Measurements from ENCODE around the gene ASPHD2.

ASPHD2 gene

GRCh38 chr22:26464312-26464711, 35.3 kb downstream of the ASPHD2 start:
- Histone ChIP-seq H3K27me3 (ENCODE audit: control insufficient read depth in 3 of 3, insufficient read depth in 3 of 3, low read depth in 1 of 3, low read length in 3 of 3) (no peaks in the 10 kb centered on the region), H4K91ac (ENCODE audit: low read depth, low read length, poor library complexity) (no peak overlapping the region), H3K9me3 (replicated peaks in 1 of 2; ENCODE audit: control insufficient read depth in 2 of 2, insufficient read depth in 1 of 2, low read depth in 1 of 2, low read length in 2 of 2) (no peaks in the 10 kb centered on the region), H3K14ac (ENCODE audit: low read length) (no peak overlapping the region), H3K4ac (ENCODE audit: low read length) (no peak overlapping the region), H2AK5ac (ENCODE audit: low read depth, low read length) (no peak overlapping the region), H2BK120ac (ENCODE audit: low read depth, low read length) (no peak overlapping the region), H2BK12ac (ENCODE audit: low read length) (no peak overlapping the region), H3K4me1 (ENCODE audit: control insufficient read depth in 2 of 2, insufficient read depth in 1 of 2, low read depth in 1 of 2, low read length in 2 of 2) (peaks cover 5 to 14% of the 10 kb centered on the region in 2 donors), H3K4me3 (ENCODE audit: low read length in 2 of 2) (no peak overlapping the region), H3K4me2 (ENCODE audit: insufficient read depth, low read length, poor library complexity, severe bottlenecking) (no peak overlapping the region), H3K23ac (ENCODE audit: low read depth, low read length, poor library complexity) (no peak overlapping the region), H3K18ac (ENCODE audit: low read length) (no peak overlapping the region), H3K36me3 (replicated peaks in 1 of 2; ENCODE audit: control insufficient read depth in 2 of 2, insufficient read depth in 2 of 2, low read length in 2 of 2) (peaks cover 37 to 98% of the 10 kb centered on the region in 2 donors), H3K79me1 (ENCODE audit: low read depth, low read length) (no peaks in the 10 kb centered on the region), H2AFZ (ENCODE audit: low read length) (no peak overlapping the region), H3K9ac (ENCODE audit: low read depth, low read length, poor library complexity) (no peak overlapping the region), H4K8ac (ENCODE audit: low read depth, low read length) (no peak overlapping the region), H2BK5ac (ENCODE audit: low read length) (no peak overlapping the region), H2BK15ac (ENCODE audit: low read length) (no peak overlapping the region), H3K27ac (replicated peaks; ENCODE audit: low read length) (no peak overlapping the region)
- WGBS, 2 donors (ENCODE audit: extremely low coverage in 2 of 2, insufficient read length in 2 of 2, insufficient replicate concordance in 1 of 2): no CpG with 5 or more reads among the region's 7 CpGs
- no peak for DNase-seq (ENCODE audit: low spot score)

GRCh38 chr22:26466196-26466595, 37.1 kb downstream of the ASPHD2 start:
- no peak overlapping the region for H2AFZ ChIP-seq (ENCODE audit: low read length)
- no peak overlapping the region for H3K27ac ChIP-seq (replicated peaks; ENCODE audit: low read length)
- no peak overlapping the region for H2BK120ac ChIP-seq (ENCODE audit: low read depth, low read length)
- no peaks in the 10 kb centered on the region for H3K27me3 ChIP-seq (ENCODE audit: control insufficient read depth in 3 of 3, insufficient read depth in 3 of 3, low read depth in 1 of 3, low read length in 3 of 3)
- H2BK15ac ChIP-seq (ENCODE audit: low read length): no peak overlapping the region
- no peak overlapping the region for H3K14ac ChIP-seq (ENCODE audit: low read length)
- no peak overlapping the region for H3K4ac ChIP-seq (ENCODE audit: low read length)
- no peak overlapping the region for H4K91ac ChIP-seq (ENCODE audit: low read depth, low read length, poor library complexity)
- H3K36me3 ChIP-seq (replicated peaks in 1 of 2; ENCODE audit: control insufficient read depth in 2 of 2, insufficient read depth in 2 of 2, low read length in 2 of 2): peaks cover 45 to 99% of the 10 kb centered on the region in 2 donors
- H3K4me2 ChIP-seq (ENCODE audit: insufficient read depth, low read length, poor library complexity, severe bottlenecking): no peak overlapping the region
- H2BK5ac ChIP-seq (ENCODE audit: low read length): no peak overlapping the region
- no peak overlapping the region for H2BK12ac ChIP-seq (ENCODE audit: low read length)
- H3K4me1 ChIP-seq (ENCODE audit: control insufficient read depth in 2 of 2, insufficient read depth in 1 of 2, low read depth in 1 of 2, low read length in 2 of 2): peaks cover 5 to 14% of the 10 kb centered on the region in 2 donors
- no peaks in the 10 kb centered on the region for H3K79me1 ChIP-seq (ENCODE audit: low read depth, low read length)
- H4K8ac ChIP-seq (ENCODE audit: low read depth, low read length): no peak overlapping the region
- no peak overlapping the region for H3K4me3 ChIP-seq (ENCODE audit: low read length in 2 of 2)
- no peak overlapping the region for H2AK5ac ChIP-seq (ENCODE audit: low read depth, low read length)
- H3K9ac ChIP-seq (ENCODE audit: low read depth, low read length, poor library complexity): no peak overlapping the region
- no peak overlapping the region for H3K18ac ChIP-seq (ENCODE audit: low read length)
- H3K23ac ChIP-seq (ENCODE audit: low read depth, low read length, poor library complexity): no peak overlapping the region
- H3K9me3 ChIP-seq (replicated peaks in 1 of 2; ENCODE audit: control insufficient read depth in 2 of 2, insufficient read depth in 1 of 2, low read depth in 1 of 2, low read length in 2 of 2): no peaks in the 10 kb centered on the region
- no peak for DNase-seq (ENCODE audit: low spot score)
- no CpG with 5 or more reads among the region's 5 CpGs for WGBS, 2 donors (ENCODE audit: extremely low coverage in 2 of 2, insufficient read length in 2 of 2, insufficient replicate concordance in 1 of 2)

- Histone ChIP-seq H2AFZ (ENCODE audit: low read length) (no peak overlapping the region), H3K4me2 (ENCODE audit: insufficient read depth, low read length, poor library complexity, severe bottlenecking) (no peak overlapping the region), H2AK5ac (ENCODE audit: low read depth, low read length) (no peak overlapping the region), H3K4ac (ENCODE audit: low read length) (no peak overlapping the region), H2BK15ac (ENCODE audit: low read length) (no peak overlapping the region), H3K36me3 (replicated peaks in 1 of 2; ENCODE audit: control insufficient read depth in 2 of 2, insufficient read depth in 2 of 2, low read length in 2 of 2) (peaks cover 41 to 99% of the 10 kb centered on the region in 2 donors), H2BK5ac (ENCODE audit: low read length) (no peak overlapping the region), H2BK12ac (ENCODE audit: low read length) (no peak overlapping the region), H4K8ac (ENCODE audit: low read depth, low read length) (no peak overlapping the region), H3K4me1 (ENCODE audit: control insufficient read depth in 2 of 2, insufficient read depth in 1 of 2, low read depth in 1 of 2, low read length in 2 of 2) (no peaks in the 10 kb centered on the region), H3K9me3 (replicated peaks in 1 of 2; ENCODE audit: control insufficient read depth in 2 of 2, insufficient read depth in 1 of 2, low read depth in 1 of 2, low read length in 2 of 2) (no peaks in the 10 kb centered on the region), H3K18ac (ENCODE audit: low read length) (no peak overlapping the region), H2BK120ac (ENCODE audit: low read depth, low read length) (no peak overlapping the region), H4K91ac (ENCODE audit: low read depth, low read length, poor library complexity) (no peak overlapping the region), H3K27ac (replicated peaks; ENCODE audit: low read length) (no peak overlapping the region), H3K4me3 (ENCODE audit: low read length in 2 of 2) (no peak overlapping the region), H3K9ac (ENCODE audit: low read depth, low read length, poor library complexity) (no peak overlapping the region), H3K79me1 (ENCODE audit: low read depth, low read length) (no peaks in the 10 kb centered on the region), H3K27me3 (ENCODE audit: control insufficient read depth in 3 of 3, insufficient read depth in 3 of 3, low read depth in 1 of 3, low read length in 3 of 3) (no peaks in the 10 kb centered on the region), H3K23ac (ENCODE audit: low read depth, low read length, poor library complexity) (no peak overlapping the region), H3K14ac (ENCODE audit: low read length) (no peak overlapping the region)
- no peak for DNase-seq (ENCODE audit: low spot score)
- WGBS, 2 donors (ENCODE audit: extremely low coverage in 2 of 2, insufficient read length in 2 of 2, insufficient replicate concordance in 1 of 2): no CpG with 5 or more reads among the region's 2 CpGs
These were observed 41.7 kb downstream of the ASPHD2 start for GRCh38 chr22:26470807-26471206.

- Histone ChIP-seq H3K18ac (ENCODE audit: low read length) (no peak overlapping the region), H2BK12ac (ENCODE audit: low read length) (no peak overlapping the region), H3K23ac (ENCODE audit: low read depth, low read length, poor library complexity) (no peak overlapping the region), H3K4me2 (ENCODE audit: insufficient read depth, low read length, poor library complexity, severe bottlenecking) (no peak overlapping the region), H3K9me3 (replicated peaks in 1 of 2; ENCODE audit: control insufficient read depth in 2 of 2, insufficient read depth in 1 of 2, low read depth in 1 of 2, low read length in 2 of 2) (no peaks in the 10 kb centered on the region), H3K27ac (replicated peaks; ENCODE audit: low read length) (no peak overlapping the region), H3K4me1 (ENCODE audit: control insufficient read depth in 2 of 2, insufficient read depth in 1 of 2, low read depth in 1 of 2, low read length in 2 of 2) (no peaks in the 10 kb centered on the region), H2BK120ac (ENCODE audit: low read depth, low read length) (no peak overlapping the region), H3K14ac (ENCODE audit: low read length) (no peak overlapping the region), H3K27me3 (ENCODE audit: control insufficient read depth in 3 of 3, insufficient read depth in 3 of 3, low read depth in 1 of 3, low read length in 3 of 3) (no peaks in the 10 kb centered on the region), H3K9ac (ENCODE audit: low read depth, low read length, poor library complexity) (no peak overlapping the region), H4K91ac (ENCODE audit: low read depth, low read length, poor library complexity) (no peak overlapping the region), H3K4me3 (ENCODE audit: low read length in 2 of 2) (no peak overlapping the region), H2AK5ac (ENCODE audit: low read depth, low read length) (no peak overlapping the region), H3K36me3 (replicated peaks in 1 of 2; ENCODE audit: control insufficient read depth in 2 of 2, insufficient read depth in 2 of 2, low read length in 2 of 2) (peaks cover 37 to 99% of the 10 kb centered on the region in 2 donors), H2AFZ (ENCODE audit: low read length) (no peak overlapping the region), H2BK15ac (ENCODE audit: low read length) (no peak overlapping the region), H2BK5ac (ENCODE audit: low read length) (no peak overlapping the region), H4K8ac (ENCODE audit: low read depth, low read length) (no peak overlapping the region), H3K79me1 (ENCODE audit: low read depth, low read length) (no peaks in the 10 kb centered on the region), H3K4ac (ENCODE audit: low read length) (no peak overlapping the region)
- WGBS, 2 donors (ENCODE audit: extremely low coverage in 2 of 2, insufficient read length in 2 of 2, insufficient replicate concordance in 1 of 2): no CpG with 5 or more reads among the region's 5 CpGs
- DNase-seq (ENCODE audit: low spot score): no peak
These were observed 42.5 kb downstream of the ASPHD2 start for GRCh38 chr22:26471522-26471921.

Measured in neuronal stem cell (in vitro differentiated cells).